Stomach (tissue), 9 donors: ENCODE data around the gene NR3C1. TPM values are rescaled to one million over a fixed set of nuclear protein-coding genes. Genes with fewer than 3 reads are reported as not detected.

Experiments
- DNase-seq, 2 donors: peaks; one replicate each; pipeline versions ENCODE4 v3.0.0 to v3.0.0-alpha.2; 2013 to 2019
- H3K27ac ChIP-seq, 5 donors: fragments of 200-600 bp in 4 of 5; sonication (generic) in 4 of 5; one replicate each; pipeline ENCODE4 v1.5.1; 2013 to 2019; ENCODE audit warnings: mild to moderate bottlenecking in 1 of 5, moderate library complexity in 1 of 5
- H3K27me3 ChIP-seq, 3 donors: fragments of 200-600 bp; sonication (generic); one replicate each; pipeline ENCODE4 v1.5.1; 2017 to 2019; ENCODE audit warnings: mixed run types in 1 of 3
- H3K36me3 ChIP-seq, 4 donors: fragments of 200-600 bp; sonication (generic); 1 replicate in 3 of 4; 2 replicates in 1 of 4; pipeline ENCODE4 v1.5.1; 2016 to 2019
- H3K4me1 ChIP-seq, 4 donors: fragments of 200-600 bp; sonication (generic); one replicate each; pipeline ENCODE4 v1.5.1; 2016 to 2019
- H3K4me3 ChIP-seq, 4 donors: fragments of 200-600 bp; sonication (generic) in 3 of 4; one replicate each; pipeline ENCODE4 v1.5.1; 2016 to 2019; ENCODE audit warnings: mild to moderate bottlenecking in 1 of 4
- H3K9me3 ChIP-seq, 4 donors: fragments of 200-600 bp; sonication (generic); one replicate each; pipeline ENCODE4 v1.5.1; 2016 to 2019
- EP300 ChIP-seq: sonication (generic); formaldehyde crosslinking; IDR thresholded peaks from one replicate; pipeline ENCODE4 v1.6.1; 2017; ENCODE audit warnings: antibody characterized with exemption
- POLR2A ChIP-seq, 4 donors: fragments of 450-650 bp; IDR thresholded peaks; one replicate each; pipeline ENCODE4 v1.6.1; 2016; ENCODE audit warnings: antibody characterized with exemption in 4 of 4, control low read depth in 2 of 4, mild to moderate bottlenecking in 1 of 4, moderate library complexity in 1 of 4
- POLR2AphosphoS5 ChIP-seq, 3 donors: sonication (generic); formaldehyde crosslinking; IDR thresholded peaks; one replicate each; pipeline ENCODE4 v1.6.1; 2016; ENCODE audit warnings: antibody characterized with exemption in 3 of 3
- WGBS, 5 donors: extraction: QIAGEN DNeasy Blood & Tissue Kit in 3 of 5; methylation state at CpG; one replicate each; pipeline versions ENCODE4 v1.1.5 to v1.1.7; 2013 to 2018; 5-methylcytosine and 5-hydroxymethylcytosine counted together
- intact Hi-C: fragments of 100-400 bp; cut with DNase I; formaldehyde crosslinking; loops from one replicate; pipeline ENCODE4 v1.15.1; 2023; ENCODE audit warnings: low total_unique reads
- polyA plus RNA-seq, 3 donors: library from polyadenylated mRNA; stranded (reverse); fragments of 200-250 nt; gene quantifications; one replicate each; pipeline ENCODE4 v1.2.3, GENCODE V29; 2013
- total RNA-seq, 5 donors: library from RNA; depleted of rRNA; stranded (reverse); fragments of >200 nt; gene quantifications; one replicate each; pipeline versions ENCODE4 v1.1.0 to v1.2.3, GENCODE V29; 2014 to 2016
- TF ChIP-seq, protein P1 (sequence below), 7 experiments: fragments of 450-650 bp in 4 of 7; fragments of 200-600 bp in 3 of 7; sonication (generic) in 3 of 7; IDR thresholded peaks; one replicate each; pipeline ENCODE4 v1.5.1; 2016 to 2019; ENCODE audit warnings: antibody characterized with exemption in 7 of 7, control low read depth in 2 of 7, mild to moderate bottlenecking in 1 of 7
- donor health status: healthy with polysubstance abuse.
- donor health status: Bipolar disorder and iron deficiency.
- donor health status: healthy.

The NR3C1 gene
- total and polyA plus RNA-seq, 8 donors = 6.4 to 82.8 (median 15.8) TPM

DNA sequence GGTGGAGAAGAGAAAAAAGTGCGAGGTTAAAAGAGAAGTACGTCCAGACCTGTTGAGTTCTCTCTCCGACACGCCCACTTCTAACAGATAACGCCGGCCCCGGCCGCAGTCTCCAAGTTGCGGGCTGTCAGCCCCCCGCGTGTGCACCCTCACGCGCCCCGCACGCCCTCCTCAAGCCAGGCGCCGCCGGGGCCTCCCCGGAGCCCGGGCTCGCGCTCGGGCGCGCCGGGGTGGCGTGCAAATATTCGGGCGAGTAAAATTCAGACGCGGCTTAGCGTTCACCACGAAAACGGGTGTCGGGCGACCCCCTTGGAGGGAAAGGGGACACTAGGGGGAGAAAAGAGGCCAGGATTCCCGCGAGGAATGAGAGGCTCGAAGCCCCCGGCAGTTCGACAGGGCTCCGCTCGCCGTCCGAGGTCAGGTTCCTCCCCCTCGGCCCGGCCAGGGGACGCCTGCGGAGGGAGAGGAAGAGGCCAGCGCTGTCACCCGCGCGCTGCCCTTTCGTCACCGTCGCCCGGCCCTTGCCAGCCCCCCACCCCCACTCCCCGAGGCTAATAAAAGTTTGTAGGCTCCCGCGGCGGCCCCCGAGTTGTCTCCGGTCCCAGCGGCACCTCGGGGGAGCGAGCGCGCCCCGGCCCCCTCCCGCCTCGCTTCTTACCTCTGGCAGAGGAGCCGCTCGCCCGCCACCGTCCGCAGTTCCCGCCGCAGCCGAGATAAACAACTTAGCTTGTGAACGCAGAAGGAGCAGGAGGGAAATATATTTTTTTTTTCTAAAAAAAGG is 743 bp downstream of the NR3C1 start:
- Histone ChIP-seq H3K27ac (peak overlapping the region; percentile 92 to 100 (median 99)), H3K36me3 (peaks cover 0 to 9% (median 0%) of the 10 kb centered on the region in 4 donors), H3K27me3 (no peaks in the 10 kb centered on the region), H3K4me1 (peaks cover 3 to 43% (median 30%) of the 10 kb centered on the region in 4 donors), H3K4me3 (peak overlapping the region; percentile 68 to 92 (median 78)), H3K9me3 (no peaks in the 10 kb centered on the region)
- intact Hi-C loops = loop anchor here (10.0 kb wide), 1 partner anchor 388 kb away; no protein-coding TSS in a partner anchor
- WGBS, 5 donors = 0 to 1% (median 0%) methylated on average over 50 to 80 of the region's 80 CpGs
- DNase-seq = peak; percentile 67 to 84
- TF ChIP-seq, protein P1, sequence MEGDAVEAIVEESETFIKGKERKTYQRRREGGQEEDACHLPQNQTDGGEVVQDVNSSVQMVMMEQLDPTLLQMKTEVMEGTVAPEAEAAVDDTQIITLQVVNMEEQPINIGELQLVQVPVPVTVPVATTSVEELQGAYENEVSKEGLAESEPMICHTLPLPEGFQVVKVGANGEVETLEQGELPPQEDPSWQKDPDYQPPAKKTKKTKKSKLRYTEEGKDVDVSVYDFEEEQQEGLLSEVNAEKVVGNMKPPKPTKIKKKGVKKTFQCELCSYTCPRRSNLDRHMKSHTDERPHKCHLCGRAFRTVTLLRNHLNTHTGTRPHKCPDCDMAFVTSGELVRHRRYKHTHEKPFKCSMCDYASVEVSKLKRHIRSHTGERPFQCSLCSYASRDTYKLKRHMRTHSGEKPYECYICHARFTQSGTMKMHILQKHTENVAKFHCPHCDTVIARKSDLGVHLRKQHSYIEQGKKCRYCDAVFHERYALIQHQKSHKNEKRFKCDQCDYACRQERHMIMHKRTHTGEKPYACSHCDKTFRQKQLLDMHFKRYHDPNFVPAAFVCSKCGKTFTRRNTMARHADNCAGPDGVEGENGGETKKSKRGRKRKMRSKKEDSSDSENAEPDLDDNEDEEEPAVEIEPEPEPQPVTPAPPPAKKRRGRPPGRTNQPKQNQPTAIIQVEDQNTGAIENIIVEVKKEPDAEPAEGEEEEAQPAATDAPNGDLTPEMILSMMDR (IDR thresholded peaks at IDR 0.05) = no peak
- no peak for TF ChIP-seq EP300
- no peak for TF ChIP-seq POLR2AphosphoS5 (IDR thresholded peaks at IDR 0.05)
- TF ChIP-seq POLR2A (IDR thresholded peaks at IDR 0.05) = no peak

DNA sequence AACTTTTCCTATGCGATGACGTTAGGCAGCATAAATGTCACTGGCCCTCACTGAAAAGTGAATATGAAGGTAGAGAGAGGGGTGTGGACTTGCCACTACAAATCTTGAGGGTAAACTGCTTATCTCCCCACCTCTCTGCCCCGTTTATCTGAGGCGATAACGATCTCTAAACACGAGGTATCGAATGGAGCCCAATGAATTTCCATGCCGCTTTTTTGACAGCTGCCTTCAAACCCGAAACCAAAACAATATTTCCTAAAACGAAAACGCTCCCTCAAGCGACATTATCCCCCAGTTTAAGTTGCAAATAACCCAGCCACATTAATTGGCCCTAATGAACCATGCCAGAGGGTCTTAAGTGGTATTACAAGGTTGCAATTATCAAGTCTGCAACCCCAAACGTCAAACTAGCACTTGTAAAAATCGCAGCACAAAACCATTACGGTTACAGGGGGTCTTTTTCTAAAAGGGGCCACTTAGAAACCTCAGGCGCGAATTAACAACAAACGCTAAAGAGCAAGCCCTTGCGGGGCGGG is 1.4 kb downstream of the NR3C1 start:
- intact Hi-C loops = loop anchor here (10.0 kb wide), 1 partner anchor 387 kb away; no protein-coding TSS in a partner anchor
- DNase-seq = peak in 1 of 2 donors; percentile 35
- peak overlapping the region; percentile 68 to 92 (median 78) for H3K4me3 ChIP-seq
- WGBS, 5 donors = 0 to 2% (median 1%) methylated on average over 20 of the region's 20 CpGs
- TF ChIP-seq EP300 (no peak), POLR2A (IDR thresholded peaks at IDR 0.05) (no peak), POLR2AphosphoS5 (IDR thresholded peaks at IDR 0.05) (no peak)
- TF ChIP-seq, protein P1 (IDR thresholded peaks at IDR 0.05) = no peak
- H3K27me3 ChIP-seq = no peaks in the 10 kb centered on the region
- H3K9me3 ChIP-seq = no peaks in the 10 kb centered on the region
- H3K36me3 ChIP-seq = peaks cover 0 to 9% (median 0%) of the 10 kb centered on the region in 4 donors
- H3K27ac ChIP-seq = peak overlapping the region; percentile 92 to 100 (median 99)
- peaks cover 3 to 50% (median 34%) of the 10 kb centered on the region in 4 donors for H3K4me1 ChIP-seq

DNA sequence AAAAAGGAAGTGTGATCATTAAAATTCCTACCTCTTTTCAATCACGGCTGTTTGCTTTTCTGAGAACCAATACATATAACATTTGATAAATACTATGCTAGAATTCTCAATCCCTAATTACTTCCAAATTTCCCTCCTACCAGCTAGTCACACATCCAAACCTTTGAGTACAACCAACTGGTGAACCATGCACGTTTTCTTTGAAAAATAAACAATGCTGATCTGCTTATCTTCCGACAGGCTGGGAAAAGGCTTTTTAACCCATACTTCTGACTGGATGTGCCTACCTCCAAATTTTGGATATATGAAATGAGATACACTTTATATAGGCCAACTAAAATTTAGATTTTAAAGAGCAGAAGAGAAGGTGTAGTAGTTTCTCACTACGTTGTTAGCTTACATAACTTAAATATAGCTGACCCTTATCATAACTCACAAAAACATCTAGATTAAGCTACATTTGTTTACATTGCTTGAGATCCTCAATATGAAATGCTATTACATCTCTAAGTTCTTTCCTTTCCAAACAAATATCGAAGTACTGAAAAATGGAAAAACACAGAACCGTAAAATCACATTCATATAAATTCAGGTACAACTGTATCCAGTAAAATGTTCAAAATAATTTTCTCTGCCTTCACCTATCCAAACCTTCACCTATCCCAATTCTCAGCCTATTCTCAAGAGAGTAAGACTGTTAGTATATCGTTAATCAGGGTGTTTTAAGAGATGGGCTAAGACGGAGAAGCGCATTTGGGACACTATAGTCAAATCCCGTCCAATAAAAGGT is 2.1 kb downstream of the NR3C1 start:
- no peaks in the 10 kb centered on the region for H3K9me3 ChIP-seq
- no peaks in the 10 kb centered on the region for H3K27me3 ChIP-seq
- peak overlapping the region; percentile 3 to 100 (median 99) for H3K27ac ChIP-seq
- peak overlapping the region; percentile 68 to 92 (median 78) for H3K4me3 ChIP-seq
- TF ChIP-seq EP300 (no peak), POLR2A (IDR thresholded peaks at IDR 0.05) (no peak), POLR2AphosphoS5 (IDR thresholded peaks at IDR 0.05) (no peak)
- TF ChIP-seq, protein P1 (IDR thresholded peaks at IDR 0.05) = no peak
- peaks cover 0 to 9% (median 0%) of the 10 kb centered on the region in 4 donors for H3K36me3 ChIP-seq
- intact Hi-C loops = loop anchor here (10.0 kb wide), 1 partner anchor 387 kb away; no protein-coding TSS in a partner anchor
- 12 to 23% (median 16%) methylated on average over 10 of the region's 10 CpGs for WGBS, 5 donors
- H3K4me1 ChIP-seq = peaks cover 3 to 56% (median 40%) of the 10 kb centered on the region in 4 donors
- no peak for DNase-seq
